Stimulated activated naive CD8-positive, alpha-beta T cell treated with anti-CD3 and anti-CD28 coated beads, Interleukin-15, amount 100 ng/mL, for 72 hours (primary cell): ENCODE results near the gene POLR2J.

Experiments used
- ATAC-seq: fragments of 150-1000 bp; cut with Tn5 transposase; 2 replicates; pipeline ENCODE4 v1.10.0; 2021; ENCODE audit warnings: mild to moderate bottlenecking, moderate library complexity
- DNase-seq, 2 donors: peaks; one replicate each; pipeline ENCODE4 v3.0.0; 2021 to 2022
- H3K27ac Mint-ChIP-seq, 2 donors: one replicate each; pipeline ENCODE4 v1.8.0; 2022; ENCODE audit warnings: mild to moderate bottlenecking in 2 of 2, mixed read lengths in 2 of 2, moderate library complexity in 2 of 2
- H3K27me3 Mint-ChIP-seq: one replicate; pipeline ENCODE4 v1.8.0; 2022; ENCODE audit warnings: mixed read lengths
- H3K4me1 Mint-ChIP-seq: one replicate; pipeline ENCODE4 v1.8.0; 2022; ENCODE audit warnings: mild to moderate bottlenecking, mixed read lengths
- H3K4me3 Mint-ChIP-seq, 2 donors: one replicate each; pipeline ENCODE4 v1.8.0; 2022; ENCODE audit warnings: mild to moderate bottlenecking in 2 of 2, mixed read lengths in 2 of 2, moderate library complexity in 1 of 2
- H3K9me3 Mint-ChIP-seq, 2 donors: one replicate each; pipeline ENCODE4 v1.8.0; 2022; ENCODE audit warnings: mixed read lengths in 2 of 2

Gene POLR2J

DNA sequence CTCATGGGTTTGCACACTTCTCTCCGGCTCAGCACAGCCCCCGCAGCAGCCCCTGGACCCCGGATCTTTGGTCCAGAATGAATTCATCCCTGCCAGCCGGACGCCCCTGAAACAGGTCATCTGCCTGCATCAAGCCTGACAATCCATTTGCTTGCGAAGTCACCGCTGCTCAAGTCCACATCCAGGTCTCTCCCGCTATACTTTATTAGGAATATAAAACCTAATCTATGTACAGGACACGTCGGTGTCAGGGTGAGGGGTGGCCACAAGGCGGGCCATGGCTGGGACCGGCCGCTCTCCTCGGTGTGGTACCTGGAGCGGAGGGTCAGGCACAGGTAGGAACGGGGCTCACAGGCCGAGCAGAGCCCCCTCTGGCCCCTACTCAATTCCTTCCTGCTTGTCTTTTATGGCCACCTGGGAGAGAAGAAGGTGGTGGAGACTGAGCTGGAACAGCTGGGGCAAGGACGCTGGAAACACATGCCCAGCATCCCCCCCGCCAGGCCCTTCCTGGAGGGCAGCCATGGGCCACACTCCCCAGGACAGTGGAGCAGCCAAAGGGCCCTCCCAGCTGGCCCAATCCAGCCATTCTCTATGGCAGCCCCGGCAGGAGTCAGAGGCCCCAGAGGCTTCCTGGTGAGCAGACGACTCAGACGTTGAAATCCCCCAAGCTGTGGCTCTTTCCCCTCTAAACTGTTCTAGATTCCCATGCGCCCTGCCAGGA lies 5.3 kb downstream of the POLR2J start:
- no peaks in the 10 kb centered on the region for H3K4me1 Mint-ChIP-seq
- no peak for ATAC-seq
- DNase-seq = no peak
- H3K9me3 Mint-ChIP-seq = no peaks in the 10 kb centered on the region
- peak overlapping the region in 1 of 2 donors; percentile 81 for H3K27ac Mint-ChIP-seq
- H3K27me3 Mint-ChIP-seq = no peaks in the 10 kb centered on the region
- H3K4me3 Mint-ChIP-seq = no peak overlapping the region

DNA sequence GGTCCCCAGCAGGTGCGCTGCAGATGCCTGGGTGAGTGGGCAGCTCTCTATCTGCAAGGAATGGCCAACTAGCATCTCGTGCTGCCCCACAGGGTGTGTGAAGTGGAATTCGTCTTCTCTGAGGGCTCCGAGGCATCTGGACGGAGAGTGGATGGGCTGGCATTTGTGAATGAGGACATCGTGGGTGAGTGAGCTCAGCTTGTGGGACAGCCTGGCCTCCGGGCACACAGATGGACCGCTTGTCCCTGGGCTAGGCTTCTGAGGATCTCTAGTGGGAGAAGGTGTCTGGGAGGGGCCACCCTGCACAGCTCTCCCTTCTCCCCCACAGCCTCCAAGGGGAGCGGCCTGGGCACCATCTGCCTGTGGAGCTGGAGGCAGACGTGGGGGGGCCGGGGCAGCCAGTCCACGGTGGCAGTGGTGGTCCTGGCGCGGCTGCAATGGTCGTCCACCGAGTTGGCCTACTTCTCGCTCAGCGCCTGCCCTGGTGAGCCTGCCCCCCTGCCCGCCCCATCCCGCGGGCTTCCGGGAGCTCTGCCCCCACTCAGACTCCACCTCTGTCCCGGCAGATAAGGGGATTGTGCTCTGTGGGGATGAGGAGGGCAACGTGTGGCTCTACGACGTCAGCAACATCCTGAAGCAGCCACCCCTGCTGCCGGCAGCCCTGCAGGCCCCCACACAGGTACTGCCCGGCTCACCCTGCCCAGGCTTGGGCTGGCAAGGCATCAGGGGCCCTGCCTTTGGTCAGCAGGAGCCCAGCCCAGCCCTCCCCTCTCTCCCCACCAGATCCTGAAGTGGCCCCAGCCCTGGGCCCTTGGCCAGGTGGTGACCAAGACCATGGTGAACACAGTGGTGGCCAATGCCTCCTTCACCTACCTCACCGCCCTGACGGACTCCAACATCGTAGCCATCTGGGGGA lies 6.3 kb downstream of the POLR2J start:
- H3K4me3 Mint-ChIP-seq = no peak overlapping the region
- peak overlapping the region in 1 of 2 donors; percentile 92 for H3K27ac Mint-ChIP-seq
- no peaks in the 10 kb centered on the region for H3K9me3 Mint-ChIP-seq
- no peak for DNase-seq
- no peaks in the 10 kb centered on the region for H3K27me3 Mint-ChIP-seq
- H3K4me1 Mint-ChIP-seq = peaks cover 2% of the 10 kb centered on the region
- no peak for ATAC-seq

DNA sequence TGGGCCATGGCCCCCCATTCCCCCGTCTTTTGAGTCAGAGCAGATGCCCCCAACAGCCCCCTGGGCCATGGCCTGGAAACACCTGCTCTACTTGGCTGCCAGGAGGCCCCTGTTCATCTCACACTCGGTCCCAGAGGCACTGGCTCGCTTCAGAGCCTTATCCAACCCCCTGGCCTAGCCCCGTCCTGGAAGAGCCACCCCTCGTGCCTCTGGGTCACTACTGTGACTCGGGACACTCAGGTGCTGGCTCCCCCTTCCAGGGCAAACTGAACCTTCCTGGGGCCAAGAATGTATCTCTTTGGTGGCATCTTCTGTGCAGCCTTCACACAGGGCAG lies 7.0 kb downstream of the POLR2J start:
- Mint-ChIP-seq H3K4me3 (no peak overlapping the region), H3K27me3 (no peaks in the 10 kb centered on the region), H3K4me1 (peaks cover 8% of the 10 kb centered on the region), H3K27ac (peak overlapping the region in 1 of 2 donors; percentile 92), H3K9me3 (no peaks in the 10 kb centered on the region)
- DNase-seq = no peak
- no peak for ATAC-seq

DNA sequence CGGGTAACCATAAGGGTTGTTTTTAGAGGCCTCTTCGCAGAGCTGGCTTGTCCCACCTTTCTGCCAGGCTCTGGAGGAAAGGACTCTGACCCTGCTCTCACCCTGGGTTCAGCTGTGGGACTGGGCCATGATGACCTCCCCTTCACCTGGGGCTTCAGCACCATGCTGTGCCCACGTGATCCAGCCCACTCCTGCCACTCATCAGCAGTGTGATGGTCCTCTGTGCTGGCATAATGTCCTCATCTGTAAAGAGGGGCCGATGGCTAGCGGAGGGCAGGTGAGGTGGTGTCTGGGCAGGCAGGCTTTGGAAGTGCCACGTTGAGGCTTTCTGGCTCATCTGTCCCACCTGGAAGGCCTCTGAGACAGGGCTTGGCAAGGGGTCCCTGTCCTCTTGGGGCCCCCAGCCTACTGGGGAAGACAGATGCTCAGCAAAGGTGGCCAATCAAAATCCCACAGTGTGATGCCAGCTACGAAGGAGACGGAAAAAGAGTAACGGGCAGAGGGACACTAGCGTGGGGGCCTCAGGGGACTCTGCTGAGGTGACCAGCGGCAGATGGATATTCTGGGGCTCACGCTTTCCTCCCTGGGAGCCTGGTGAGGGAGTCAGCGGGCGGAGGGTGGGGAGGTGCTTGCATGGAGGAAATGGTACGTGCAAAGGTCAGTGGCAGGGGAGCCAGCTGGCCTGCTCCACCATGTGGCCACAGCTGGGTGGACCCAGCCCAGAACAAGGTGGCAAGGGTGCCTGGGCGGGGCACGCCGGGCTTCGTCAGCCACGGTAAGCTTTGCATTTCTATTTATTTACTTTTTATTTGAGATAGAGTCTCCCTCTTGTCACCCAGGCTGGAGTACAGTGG lies 8.5 kb downstream of the POLR2J start:
- H3K9me3 Mint-ChIP-seq = no peaks in the 10 kb centered on the region

DNA sequence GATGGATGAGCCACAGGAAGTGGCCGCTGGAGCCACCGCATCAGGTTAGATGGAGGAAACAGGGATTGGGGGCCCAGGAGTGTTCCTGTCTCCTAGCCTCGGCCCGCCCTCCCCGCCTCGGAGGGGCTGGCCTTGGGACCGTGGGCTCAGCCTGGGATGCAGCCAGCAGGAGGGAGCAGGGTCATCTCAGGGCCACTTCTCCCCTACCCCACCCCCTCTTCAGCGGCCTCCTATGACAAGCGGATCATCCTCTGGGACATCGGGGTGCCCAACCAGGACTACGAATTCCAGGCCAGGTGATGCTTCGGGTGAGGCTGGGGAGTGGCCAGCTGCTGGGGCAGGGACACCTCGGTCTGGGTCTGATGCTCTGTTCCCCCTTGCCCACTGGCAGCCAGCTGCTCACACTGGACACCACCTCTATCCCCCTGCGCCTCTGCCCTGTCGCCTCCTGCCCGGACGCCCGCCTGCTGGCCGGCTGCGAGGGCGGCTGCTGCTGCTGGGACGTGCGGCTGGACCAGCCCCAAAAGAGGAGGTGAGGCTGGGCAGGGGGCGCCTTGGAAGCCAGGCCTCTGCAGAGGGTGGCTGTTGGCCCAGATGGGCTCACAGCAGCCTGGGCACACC lies 9.3 kb downstream of the POLR2J start:
- no peaks in the 10 kb centered on the region for H3K9me3 Mint-ChIP-seq
- no peak overlapping the region for H3K4me3 Mint-ChIP-seq
- ATAC-seq (no peak), DNase-seq (no peak)
- H3K27me3 Mint-ChIP-seq = no peaks in the 10 kb centered on the region
- H3K4me1 Mint-ChIP-seq = peaks cover 26% of the 10 kb centered on the region
- H3K27ac Mint-ChIP-seq = peak overlapping the region in 1 of 2 donors; percentile 95

More for the DNA sequence above, 8.5 kb downstream of the POLR2J start:
- ATAC-seq = no peak
- peaks cover 24% of the 10 kb centered on the region for H3K4me1 Mint-ChIP-seq
- no peaks in the 10 kb centered on the region for H3K27me3 Mint-ChIP-seq
- peak overlapping the region in 1 of 2 donors; percentile 74 for H3K27ac Mint-ChIP-seq
- no peak for DNase-seq
- H3K4me3 Mint-ChIP-seq = no peak overlapping the region

DNA sequence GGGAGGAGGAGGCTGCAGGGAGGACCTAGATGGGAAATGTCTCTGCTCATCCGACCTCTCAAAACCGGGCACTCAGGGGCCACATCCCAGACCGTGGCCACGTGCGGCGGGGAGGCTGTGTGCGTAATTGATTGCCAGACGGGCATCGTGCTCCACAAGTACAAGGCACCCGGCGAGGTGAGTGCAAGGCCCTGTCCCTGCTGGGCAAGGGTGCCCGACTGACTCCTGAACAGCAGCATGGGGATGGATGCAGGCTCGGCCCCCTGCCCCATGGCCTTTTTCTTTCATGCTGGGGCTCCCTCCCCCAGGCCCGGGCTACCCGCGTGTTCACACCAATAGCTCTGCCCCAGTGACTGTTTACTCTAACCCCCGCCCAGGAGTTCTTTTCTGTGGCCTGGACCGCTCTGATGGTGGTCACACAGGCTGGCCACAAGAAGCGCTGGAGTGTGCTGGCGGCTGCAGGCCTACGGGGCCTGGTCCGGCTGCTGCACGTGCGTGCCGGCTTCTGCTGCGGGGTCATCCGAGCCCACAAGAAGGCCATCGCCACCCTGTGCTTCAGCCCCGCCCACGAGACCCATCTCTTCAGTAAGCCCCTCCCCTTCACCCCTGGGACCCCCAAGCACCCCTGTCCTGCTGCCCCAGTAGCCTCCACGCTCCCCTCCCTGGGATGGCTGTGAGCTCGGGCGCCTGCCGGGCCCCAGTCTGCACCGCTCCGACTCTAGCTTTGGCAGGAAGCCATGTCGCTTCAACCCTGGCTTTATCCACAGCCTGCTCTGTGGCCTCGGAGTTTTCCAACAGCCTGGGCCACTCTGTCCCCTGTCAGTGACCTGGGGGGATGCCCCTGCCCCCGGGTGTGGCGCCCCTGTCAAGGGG lies 10.0 kb downstream of the POLR2J start:
- no peak for ATAC-seq
- Mint-ChIP-seq H3K4me3 (no peak overlapping the region), H3K27ac (peak overlapping the region in 1 of 2 donors; percentile 95), H3K9me3 (no peaks in the 10 kb centered on the region), H3K27me3 (no peaks in the 10 kb centered on the region), H3K4me1 (peaks cover 34% of the 10 kb centered on the region)
- no peak for DNase-seq

DNA sequence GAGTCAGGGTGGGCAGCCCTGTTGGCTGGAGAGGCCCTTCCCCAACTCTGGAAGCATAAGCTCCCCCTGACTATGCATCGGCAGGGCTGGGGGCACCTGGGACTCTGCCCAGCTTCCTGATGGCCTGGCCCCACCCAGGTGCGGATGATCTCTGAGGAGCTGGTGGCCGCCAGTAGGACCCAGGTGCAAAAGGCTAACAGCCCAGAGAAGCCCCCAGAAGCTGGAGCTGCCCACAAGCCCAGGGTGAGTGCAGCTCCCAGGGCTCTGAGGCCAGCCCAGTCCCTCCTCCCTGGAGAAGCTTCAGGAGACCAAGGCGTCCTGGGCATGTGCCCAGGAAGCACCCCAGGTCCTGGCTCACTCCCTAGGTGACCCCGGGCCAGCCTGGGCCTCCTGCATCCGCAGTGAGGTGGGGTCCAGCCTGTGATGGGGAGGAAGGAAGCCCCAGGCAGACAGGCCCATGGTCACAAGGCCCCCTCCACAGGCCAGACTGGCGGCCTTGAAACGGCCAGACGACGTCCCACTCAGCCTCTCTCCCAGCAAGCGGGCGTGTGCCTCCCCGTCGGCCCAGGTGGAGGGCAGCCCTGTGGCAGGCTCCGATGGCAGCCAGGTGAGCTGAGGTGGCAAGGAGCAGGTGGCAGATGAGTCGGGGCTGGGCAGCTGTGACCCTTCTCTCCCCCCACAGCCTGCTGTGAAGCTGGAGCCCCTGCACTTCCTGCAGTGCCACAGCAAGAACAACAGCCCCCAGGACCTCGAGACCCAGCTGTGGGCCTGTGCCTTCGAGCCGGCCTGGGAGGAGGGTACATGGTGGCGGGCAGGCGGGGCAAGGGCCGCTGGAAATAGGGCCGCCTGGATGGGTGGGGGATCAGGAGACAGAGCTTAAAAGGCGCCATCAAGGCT lies 10.9 kb downstream of the POLR2J start:
- Mint-ChIP-seq H3K27ac (peak overlapping the region in 1 of 2 donors; percentile 50), H3K9me3 (no peaks in the 10 kb centered on the region), H3K4me3 (peak overlapping the region in 1 of 2 donors; percentile 24), H3K27me3 (no peaks in the 10 kb centered on the region), H3K4me1 (peaks cover 39% of the 10 kb centered on the region)
- no peak for ATAC-seq
- no peak for DNase-seq

DNA sequence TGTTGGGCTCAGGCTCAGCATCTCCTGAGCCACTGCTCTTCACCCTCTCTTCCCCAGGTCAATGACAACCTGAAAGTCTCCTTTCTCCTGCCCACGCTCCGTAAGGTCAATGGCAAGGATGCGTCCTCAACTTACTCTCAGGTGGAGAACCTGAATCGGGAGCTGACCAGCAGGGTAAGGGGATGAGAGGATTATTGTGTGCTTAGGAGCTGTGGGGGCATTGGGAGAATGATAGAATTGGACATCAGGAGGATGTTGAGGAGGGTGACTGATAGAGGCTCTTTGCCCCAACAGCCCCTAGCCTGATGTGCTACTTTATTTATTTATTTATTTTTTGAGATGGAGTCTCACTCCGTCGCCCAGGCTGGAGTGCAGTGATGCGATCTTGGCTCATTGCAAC lies 12.6 kb downstream of the POLR2J start:
- Mint-ChIP-seq H3K4me1 (peaks cover 51% of the 10 kb centered on the region), H3K27ac (no peak overlapping the region), H3K9me3 (no peaks in the 10 kb centered on the region), H3K27me3 (no peaks in the 10 kb centered on the region), H3K4me3 (peak overlapping the region; percentile 95 to 96)
- no peak for ATAC-seq
- DNase-seq = no peak

DNA sequence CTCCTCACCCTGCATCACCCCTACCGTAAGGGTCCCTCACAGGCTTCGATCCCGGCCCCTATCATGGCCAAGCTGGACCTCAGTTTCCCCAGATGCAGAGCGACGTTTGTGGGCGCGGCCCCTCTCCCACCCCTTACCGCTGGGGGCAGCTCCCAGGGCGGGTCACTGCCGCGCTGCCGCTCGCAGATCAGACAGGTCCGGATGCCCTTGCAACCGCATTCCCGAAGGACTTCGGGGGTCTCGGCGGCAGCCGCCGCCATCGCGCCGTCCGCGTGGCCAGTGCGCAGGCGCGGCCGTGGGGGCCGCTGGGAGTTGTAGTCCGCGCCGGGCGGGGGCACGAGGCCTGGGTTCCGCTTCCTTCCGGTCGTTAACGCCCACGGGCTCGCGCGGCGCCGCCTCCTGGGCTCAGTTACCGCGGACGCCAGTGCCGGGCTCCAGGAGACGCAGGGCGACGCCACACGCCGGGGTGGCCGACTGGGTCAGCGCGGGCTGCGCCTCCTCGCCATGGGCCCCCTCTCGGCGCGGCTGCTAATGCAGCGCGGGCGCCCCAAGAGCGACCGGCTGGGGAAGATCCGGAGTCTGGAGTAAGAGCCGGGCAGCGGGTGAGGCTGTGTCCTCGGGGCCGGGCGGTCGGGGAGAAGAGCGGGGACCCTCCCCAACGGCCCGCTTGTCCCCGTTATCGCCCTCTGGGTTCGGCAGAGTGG lies 14.0 kb downstream of the POLR2J start, which contains the start of the genes ALKBH4 and LRWD1:
Gene ALKBH4, minus strand, starts transcription at position 287 of the 704 bp plus-strand sequence. Its CDS starts 27 bp downstream, at position 260.
Gene LRWD1, plus strand, starts transcription at position 408 of the 704 bp plus-strand sequence. Its CDS starts 97 bp downstream, at position 505.
- Mint-ChIP-seq H3K9me3 (no peaks in the 10 kb centered on the region), H3K27ac (peak within 1 kb of the TSS; percentile 90 to 93), H3K4me1 (peaks cover 59% of the 10 kb centered on the region), H3K4me3 (peak within 1 kb of the TSS; percentile 95 to 96), H3K27me3 (no peaks in the 10 kb centered on the region)
- ATAC-seq (peak; percentile 93), DNase-seq (peak; percentile 96 to 97)

DNA sequence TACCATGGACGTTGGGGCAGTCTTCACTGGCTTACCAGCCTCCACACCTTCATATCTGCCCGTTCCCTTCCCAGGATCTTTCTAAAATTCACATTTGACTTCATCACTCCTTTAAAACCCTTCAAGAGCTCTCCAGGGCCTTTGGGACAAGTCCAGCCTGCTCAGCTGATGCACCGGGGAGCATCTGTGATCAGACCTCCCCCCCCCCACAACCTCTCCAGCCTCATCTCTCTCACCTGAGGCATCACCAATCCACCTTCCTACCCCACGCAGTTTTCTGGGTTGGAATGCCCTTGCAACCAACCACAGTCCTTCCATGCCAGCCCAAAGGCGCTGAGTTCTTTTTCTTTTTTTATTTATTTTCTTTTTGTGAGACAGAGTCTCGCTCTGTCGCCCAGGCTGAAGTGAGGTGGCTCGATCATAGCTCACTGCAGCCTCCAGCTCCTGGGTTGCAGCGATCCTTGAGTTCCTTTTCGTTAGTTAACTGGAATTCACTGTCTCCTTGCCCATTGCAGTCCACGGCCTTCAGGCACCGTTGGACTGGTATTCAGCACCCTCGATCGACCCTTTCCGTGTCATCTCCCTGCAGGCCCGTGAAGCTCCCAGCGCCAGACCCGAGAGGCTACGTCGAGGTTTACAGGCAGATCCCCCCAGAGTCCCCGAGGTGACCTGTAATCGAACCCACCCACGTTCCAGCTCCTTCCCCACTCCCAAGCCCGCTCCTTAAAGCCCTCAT lies 14.7 kb downstream of the POLR2J start:
- Mint-ChIP-seq H3K4me3 (peak overlapping the region; percentile 95 to 96), H3K4me1 (peaks cover 59% of the 10 kb centered on the region), H3K9me3 (no peaks in the 10 kb centered on the region), H3K27ac (peak overlapping the region; percentile 90 to 93), H3K27me3 (no peaks in the 10 kb centered on the region)
- DNase-seq (no peak), ATAC-seq (no peak)

DNA sequence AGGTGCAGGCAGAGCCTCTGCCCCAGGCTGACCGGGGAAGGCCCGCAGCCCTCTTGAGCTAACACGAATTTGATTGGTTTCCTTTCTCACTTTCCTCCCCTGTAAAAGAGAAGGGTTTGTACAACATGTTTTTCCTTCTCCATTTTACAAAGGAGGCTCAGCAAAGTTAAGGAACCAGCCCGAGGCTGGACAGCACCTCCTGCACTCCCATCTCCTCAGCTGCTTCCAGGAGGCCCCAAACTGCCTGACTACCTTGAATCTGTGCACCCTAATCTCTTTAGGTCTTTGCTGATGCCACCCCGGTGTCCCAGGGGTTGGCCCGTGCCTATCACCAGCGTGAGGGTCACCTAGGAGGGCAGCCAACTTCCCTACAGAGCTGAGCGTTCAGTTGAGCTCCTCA lies 18.3 kb downstream of the POLR2J start:
- no peak for DNase-seq
- H3K27me3 Mint-ChIP-seq = no peaks in the 10 kb centered on the region
- peaks cover 38% of the 10 kb centered on the region for H3K4me1 Mint-ChIP-seq
- no peak overlapping the region for H3K4me3 Mint-ChIP-seq
- no peak for ATAC-seq
- peak overlapping the region in 1 of 2 donors; percentile 62 for H3K27ac Mint-ChIP-seq
- H3K9me3 Mint-ChIP-seq = no peaks in the 10 kb centered on the region

DNA sequence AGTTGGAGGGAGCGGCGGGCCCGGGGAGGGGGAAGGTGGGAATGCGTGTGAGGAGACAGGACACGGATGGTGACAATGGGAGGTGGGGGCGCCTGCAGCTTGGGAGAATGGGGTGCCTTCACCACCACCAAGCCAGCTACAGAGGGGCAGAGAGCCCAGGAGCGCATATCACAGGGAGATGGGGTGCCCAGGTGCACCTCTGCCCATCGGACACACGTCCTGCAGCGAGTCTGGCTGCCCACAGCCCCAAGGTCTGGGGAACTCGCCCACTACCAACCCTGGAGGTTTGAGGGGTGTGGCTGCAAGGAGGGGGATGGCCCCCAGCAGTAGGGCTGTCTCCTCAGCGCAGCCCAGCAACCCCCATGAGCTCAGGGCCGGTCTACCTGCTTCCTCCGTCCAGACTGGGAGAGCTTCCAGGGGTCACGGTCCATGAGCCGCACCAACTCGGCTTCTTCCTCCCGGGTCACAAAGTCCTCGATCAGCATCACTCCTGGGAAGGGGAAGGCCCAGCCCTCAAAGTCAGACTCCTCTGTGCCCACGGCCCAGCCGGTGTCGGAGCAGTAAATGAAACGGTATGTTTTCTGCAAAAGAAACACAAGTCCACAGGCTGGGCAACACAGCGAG lies 19.4 kb downstream of the POLR2J start:
- peak; percentile 15 for ATAC-seq
- Mint-ChIP-seq H3K4me1 (peaks cover 31% of the 10 kb centered on the region), H3K9me3 (no peaks in the 10 kb centered on the region), H3K27me3 (no peaks in the 10 kb centered on the region), H3K4me3 (no peak overlapping the region), H3K27ac (no peak overlapping the region)
- no peak for DNase-seq
